ENCODE data around the gene RNF4. TPM values are rescaled to one million over a fixed set of nuclear protein-coding genes. Genes with fewer than 3 reads are reported as not detected.
"Not testable (repeated sequence)": the region's sequence is repeated elsewhere in the genome, so short reads cannot be mapped to it uniquely, and the experiment has no call there.

Gene RNF4
- 40.6 and 63.2 TPM in 2 replicates for polyA plus RNA-seq (2014; cell fraction: cytosol; rRNA removed)
- polyA plus RNA-seq (2014; cell fraction: nucleus; rRNA removed): 31.6 and 34.1 TPM in 2 replicates

- DNase-seq (ENCODE audit: low spot score): peak; percentile 95
Observed at GRCh38 chr4:2468456-2469191, at the start of gene RNF4. TSS of gene RNF4 (plus strand) at chr4:2469106. CDS start at chr4:2490494, 21,388 bp downstream.

GRCh38 chr4:2419814-2420213, 49.1 kb upstream of the RNF4 start:
- DNase-seq (ENCODE audit: low spot score): no peak

- DNase-seq (ENCODE audit: low spot score): no peak
Observed at GRCh38 chr4:2421928-2422327, 47.0 kb upstream of the RNF4 start.

GRCh38 chr4:2423066-2423465, 45.8 kb upstream of the RNF4 start:
- DNase-seq (ENCODE audit: low spot score): no peak

- DNase-seq (ENCODE audit: low spot score): no peak
Observed at GRCh38 chr4:2423695-2424094, 45.2 kb upstream of the RNF4 start.

- no peak for DNase-seq (ENCODE audit: low spot score)
Observed at GRCh38 chr4:2424581-2424980, 44.3 kb upstream of the RNF4 start.

- DNase-seq (ENCODE audit: low spot score): no peak
Observed at GRCh38 chr4:2425386-2426068, 43.4 kb upstream of the RNF4 start.

GRCh38 chr4:2426069-2426397, 42.9 kb upstream of the RNF4 start:
- DNase-seq (ENCODE audit: low spot score): no peak

GRCh38 chr4:2426711-2427275, 42.1 kb upstream of the RNF4 start:
- DNase-seq (ENCODE audit: low spot score): no peak

- DNase-seq (ENCODE audit: low spot score): no peak
Observed at GRCh38 chr4:2427383-2428334, 41.2 kb upstream of the RNF4 start.

- DNase-seq (ENCODE audit: low spot score): no peak
Observed at GRCh38 chr4:2428496-2429213, 40.3 kb upstream of the RNF4 start.

GRCh38 chr4:2429945-2430757, 38.8 kb upstream of the RNF4 start:
- DNase-seq (ENCODE audit: low spot score): not testable (repeated sequence)

GRCh38 chr4:2432004-2432403, 36.9 kb upstream of the RNF4 start:
- no peak for DNase-seq (ENCODE audit: low spot score)

GRCh38 chr4:2432991-2433530, 35.8 kb upstream of the RNF4 start:
- DNase-seq (ENCODE audit: low spot score): no peak

- DNase-seq (ENCODE audit: low spot score): no peak
Observed at GRCh38 chr4:2433609-2434350, 35.1 kb upstream of the RNF4 start.

GRCh38 chr4:2434420-2434819, 34.5 kb upstream of the RNF4 start:
- no peak for DNase-seq (ENCODE audit: low spot score)

- no peak for DNase-seq (ENCODE audit: low spot score)
Observed at GRCh38 chr4:2436301-2436700, 32.6 kb upstream of the RNF4 start.

GRCh38 chr4:2436761-2437474, 32.0 kb upstream of the RNF4 start:
- no peak for DNase-seq (ENCODE audit: low spot score)

Data from SK-N-DZ (cell line).